HepG2 (cell line): ENCODE measurements around the gene CDT1. TPM values are rescaled to one million over a fixed set of nuclear protein-coding genes. Genes with fewer than 3 reads are reported as not detected.

Experiments
- ATAC-seq: fragments of 200-7000 bp; cut with Tn5 transposase; 3 replicates; pipeline ENCODE4 v1.9.1; 2020; ENCODE audit warnings: mild to moderate bottlenecking, moderate library complexity
- BruUV-seq: library from RNA; stranded (reverse); fragments of 400-500 nt; replicated peaks from 2 replicates; lab custom pipeline; 2021; lab: Mats Ljungman, UMichigan
- CTCF ChIA-PET: fragments of 300-600 bp; formaldehyde crosslinking; extraction: SDS; loops from one replicate; lab custom pipeline; 2021; ENCODE audit warnings: low total read pairs, inconsistent platforms, low intra/inter-chr PET ratio; lab: Yijun Ruan, JAX
- POLR2A ChIA-PET: fragments of 350-600 bp; sonication (Branson Sonifier 250); formaldehyde crosslinking; loops from one replicate; lab custom pipeline; 2020; ENCODE audit warnings: antibody characterized with exemption, inconsistent platforms; lab: Yijun Ruan, JAX
- DNase-seq: peaks from one replicate; pipeline ENCODE4 v3.0.0-alpha.2; 2015; ENCODE audit warnings: low spot score
- FAIRE-seq: peaks from 3 replicates; lab custom pipeline; 2011; peaks lifted over from hg19 to GRCh38; lab: Jason Lieb, UNC
- H2AFZ ChIP-seq: one replicate; pipeline ENCODE4 v1.6.1; 2011; ENCODE audit warnings: low read length, inconsistent platforms
- H3K27ac ChIP-seq: fragments of 300-600 bp; 3 replicates; pipeline ENCODE4 v1.8.0; 2011; ENCODE audit warnings: mixed run types, mild to moderate bottlenecking, mixed read lengths, low read length, inconsistent platforms; ENCODE audit not compliant: insufficient read depth; ENCODE audit errors: extremely low read length
- H3K27me3 ChIP-seq, 2 experiments: fragments of 200-600 bp in 1 of 2; 2 replicates in 1 of 2; 3 replicates in 1 of 2; pipeline versions ENCODE4 v1.6.0 to v1.8.0; 2011; ENCODE audit warnings: low read length in 2 of 2, mild to moderate bottlenecking in 2 of 2, moderate library complexity in 2 of 2, inconsistent platforms in 1 of 2; ENCODE audit not compliant: insufficient read depth in 2 of 2, control insufficient read depth in 1 of 2
- H3K36me3 ChIP-seq, 2 experiments: fragments of 200-600 bp in 1 of 2; replicated peaks in 1 of 2; 2 replicates in 1 of 2; 3 replicates in 1 of 2; pipeline versions ENCODE4 v1.5.1 to v1.8.0; 2011; ENCODE audit warnings: low read length in 2 of 2, inconsistent platforms in 1 of 2; ENCODE audit not compliant: insufficient read depth in 2 of 2, control insufficient read depth in 1 of 2
- H3K4me1 ChIP-seq: 2 replicates; pipeline ENCODE4 v1.5.1; 2012; ENCODE audit warnings: low read length, inconsistent platforms; ENCODE audit not compliant: insufficient read depth
- H3K4me2 ChIP-seq: 2 replicates; pipeline ENCODE4 v1.6.0; 2011; ENCODE audit warnings: low read depth, low read length, inconsistent platforms
- H3K4me3 ChIP-seq, 3 experiments: fragments of 200-600 bp in 1 of 3; sonication (generic), shearing (Covaris generic) in 1 of 3; replicated peaks in 1 of 3; 2 replicates each; pipeline ENCODE4 v1.5.1; 2011 to 2016; ENCODE audit warnings: low read length in 3 of 3, inconsistent platforms in 2 of 3, low read depth in 2 of 3, mild to moderate bottlenecking in 2 of 3, control low read depth in 1 of 3, mixed read lengths in 1 of 3; ENCODE audit not compliant: insufficient read depth in 1 of 3
- H3K79me2 ChIP-seq: one replicate; pipeline ENCODE4 v1.6.1; 2011; ENCODE audit warnings: low read length, inconsistent platforms; ENCODE audit not compliant: insufficient read depth
- H3K9ac ChIP-seq: 2 replicates; pipeline ENCODE4 v1.6.0; 2011; ENCODE audit warnings: mild to moderate bottlenecking, low read depth, low read length, inconsistent platforms; ENCODE audit not compliant: insufficient read depth
- H3K9me3 ChIP-seq: 2 replicates; pipeline ENCODE4 v1.5.1; 2012; ENCODE audit warnings: mild to moderate bottlenecking, low read length
- H4K20me1 ChIP-seq: 2 replicates; pipeline ENCODE4 v1.6.0; 2011; ENCODE audit warnings: inconsistent platforms, mild to moderate bottlenecking, low read length, moderate library complexity; ENCODE audit not compliant: insufficient read depth
- AKAP8 ChIP-seq: sonication (generic); formaldehyde crosslinking; IDR thresholded peaks from 2 replicates; pipeline ENCODE4 v1.5.1; 2020; ENCODE audit warnings: mild to moderate bottlenecking, missing genetic modification reagents
- ATRX ChIP-seq: sonication (generic); formaldehyde crosslinking; IDR thresholded peaks from 2 replicates; pipeline ENCODE4 v1.4.0; 2020; ENCODE audit warnings: missing genetic modification reagents, borderline replicate concordance
- CREB3 ChIP-seq: sonication (generic); formaldehyde crosslinking; IDR thresholded peaks from 2 replicates; pipeline ENCODE4 v1.5.0; 2020; ENCODE audit warnings: missing genetic modification reagents
- ETS1 ChIP-seq: sonication (generic); formaldehyde crosslinking; IDR thresholded peaks from 2 replicates; pipeline ENCODE4 v1.4.0; 2020; ENCODE audit warnings: missing genetic modification reagents
- FOXK1 ChIP-seq: sonication (generic); formaldehyde crosslinking; IDR thresholded peaks from 2 replicates; pipeline ENCODE4 v1.4.0; 2020; ENCODE audit warnings: low read depth, missing genetic modification reagents, borderline replicate concordance
- HDAC2 ChIP-seq: sonication (generic); formaldehyde crosslinking; IDR thresholded peaks from 2 replicates; pipeline ENCODE4 v1.4.0; 2020; ENCODE audit warnings: missing genetic modification reagents
- IKZF4 ChIP-seq: sonication (generic); formaldehyde crosslinking; IDR thresholded peaks from 2 replicates; pipeline ENCODE4 v1.5.1; 2020; ENCODE audit warnings: borderline replicate concordance, mild to moderate bottlenecking, low read depth, missing genetic modification reagents; ENCODE audit errors: not compliant biosample characterization
- MAZ ChIP-seq, 2 experiments: sonication (generic) in 1 of 2; formaldehyde crosslinking in 1 of 2; IDR thresholded peaks; 2 replicates each; pipeline versions ENCODE4 v1.5.0 to v1.6.1; 2012 to 2020; ENCODE audit warnings: low read depth in 2 of 2, mild to moderate bottlenecking in 2 of 2, borderline replicate concordance in 1 of 2, improper control_type of control experiment in 1 of 2, low read length in 1 of 2, missing genetic modification reagents in 1 of 2, moderate library complexity in 1 of 2
- NR3C1 ChIP-seq: sonication (generic); formaldehyde crosslinking; IDR thresholded peaks from 2 replicates; pipeline ENCODE4 v1.4.0; 2020; ENCODE audit warnings: missing genetic modification reagents
- RORA ChIP-seq: sonication (generic); formaldehyde crosslinking; IDR thresholded peaks from 2 replicates; pipeline ENCODE4 v1.5.0; 2020; ENCODE audit warnings: mild to moderate bottlenecking, missing genetic modification reagents, moderate library complexity
- SP140L ChIP-seq: sonication (generic); formaldehyde crosslinking; IDR thresholded peaks from 2 replicates; pipeline ENCODE4 v1.4.0; 2020; ENCODE audit warnings: missing genetic modification reagents, borderline replicate concordance
- TAF1 ChIP-seq: sonication (generic); formaldehyde crosslinking; IDR thresholded peaks from 2 replicates; pipeline ENCODE4 v1.4.0; 2020; ENCODE audit warnings: missing genetic modification reagents
- TSC22D2 ChIP-seq: sonication (generic); formaldehyde crosslinking; IDR thresholded peaks from 2 replicates; pipeline ENCODE4 v1.5.1; 2020; ENCODE audit warnings: missing genetic modification reagents, mild to moderate bottlenecking, borderline replicate concordance
- ZNF260 ChIP-seq: sonication (generic); formaldehyde crosslinking; IDR thresholded peaks from 2 replicates; pipeline ENCODE4 v1.4.0; 2020; ENCODE audit warnings: missing genetic modification reagents, low read depth, mild to moderate bottlenecking, borderline replicate concordance
- ZNF329 ChIP-seq: sonication (generic); formaldehyde crosslinking; IDR thresholded peaks from 2 replicates; pipeline ENCODE4 v1.9.0; 2021; ENCODE audit warnings: low read depth, mild to moderate bottlenecking, missing genetic modification reagents
- ZNF558 ChIP-seq: sonication (generic); formaldehyde crosslinking; IDR thresholded peaks from 2 replicates; pipeline ENCODE4 v1.9.0; 2022; ENCODE audit warnings: mild to moderate bottlenecking, missing genetic modification reagents, borderline replicate concordance
- WGBS: methylation state at CpG from one replicate; pipeline ENCODE4 v1.1.6; 2017; ENCODE audit warnings: low lambda C conversion rate; 5-methylcytosine and 5-hydroxymethylcytosine counted together
- in situ Hi-C: cut with HindIII; loops from 2 replicates; pipeline ENCODE4 v1.10.0; 2017; ENCODE audit warnings: low pct_unique_long_range_greater_than_20kb; ENCODE audit not compliant: extremely low pct_ligation_motif_present
- intact Hi-C: fragments of 100-400 bp; cut with micrococcal nuclease; formaldehyde crosslinking; loops from one replicate; pipeline ENCODE4 v1.10.0; 2022; ENCODE audit not compliant: unreplicated experiment
- polyA plus RNA-seq, 8 experiments: library from polyadenylated mRNA; depleted of rRNA in 3 of 8; stranded (reverse) in 7 of 8; unstranded in 1 of 8; fragments of >200 nt; fragmentation: Illumina TruSeq in 4 of 8; extraction: Trizol in 4 of 8; gene quantifications; 2 replicates each; pipeline versions ENCODE4 v1.2.1 to v1.2.3, GENCODE V29; 2011 to 2016; ENCODE audit warnings: low read depth in 4 of 8, missing spikeins in 1 of 8, mixed read lengths in 1 of 8; ENCODE audit not compliant: insufficient read depth in 1 of 8
- total RNA-seq, 5 experiments: library from RNA; depleted of rRNA; stranded (reverse); fragments of >200 nt; fragmentation: Illumina TruSeq; extraction: Trizol; gene quantifications; 2 replicates each; pipeline ENCODE4 v1.2.3, GENCODE V29; 2016; ENCODE audit warnings: low read depth in 1 of 5
- TF ChIP-seq, protein P1 (sequence below): sonication (generic); formaldehyde crosslinking; IDR thresholded peaks from 2 replicates; pipeline ENCODE4 v1.8.1; 2022; ENCODE audit warnings: low read depth, mild to moderate bottlenecking, missing genetic modification reagents

Gene CDT1
- total and polyA plus RNA-seq, 2 of the 13 experiments (the other 11 are each of a cell fraction or from before 2014, with no cell fraction given): 23.1 to 23.8 TPM

DNA sequence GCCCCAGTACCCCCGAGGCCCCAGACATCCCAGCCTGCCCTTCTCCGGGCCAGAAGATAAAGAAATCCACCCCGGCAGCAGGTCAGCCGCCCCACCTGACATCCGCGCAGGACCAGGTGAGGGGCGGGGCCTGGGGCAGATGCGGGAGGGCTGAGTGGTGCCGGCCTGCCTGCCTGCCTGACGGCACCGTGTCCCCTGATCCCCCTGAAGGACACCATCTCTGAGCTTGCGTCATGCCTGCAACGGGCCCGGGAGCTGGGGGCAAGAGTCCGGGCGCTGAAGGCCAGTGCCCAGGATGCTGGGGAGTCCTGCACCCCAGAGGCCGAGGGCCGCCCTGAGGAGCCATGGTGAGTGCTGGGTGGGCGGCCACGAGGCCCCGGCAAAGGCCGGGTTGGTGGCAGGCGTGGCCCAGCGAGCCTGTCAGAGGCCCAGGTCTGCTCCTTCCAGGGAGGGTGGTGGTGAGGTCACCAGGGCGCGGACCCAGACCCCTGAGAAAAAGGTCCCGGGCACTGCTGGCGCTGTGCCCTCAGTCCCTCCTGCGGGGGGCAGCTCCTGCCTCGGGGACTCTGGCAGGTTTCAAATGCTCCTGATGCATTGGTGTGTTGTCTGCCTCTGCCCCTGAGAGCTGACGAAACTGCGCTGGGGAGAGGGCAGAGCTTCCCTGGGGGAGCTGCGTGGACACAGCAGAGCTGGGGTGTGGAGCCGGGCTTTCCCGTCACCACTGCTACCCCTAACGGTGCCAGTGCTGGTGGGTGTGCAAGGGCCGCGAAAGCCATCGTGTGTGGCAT lies 1.2 kb downstream of the CDT1 start (continued):
- TF ChIP-seq ETS1 (CRISPR knock-in tag) (no peak), NR3C1 (CRISPR knock-in tag) (no peak), FOXK1 (CRISPR knock-in tag) (no peak), ZNF558 (CRISPR knock-in tag) (no peak), ATRX (CRISPR knock-in tag) (no peak), CREB3 (no peak)

- H3K9ac ChIP-seq: 0 out of 2 replicates have a peak overlapping the region, but pooled peaks have one; percentile 77
- H3K27me3 ChIP-seq: no peaks in the 10 kb centered on the region
- H4K20me1 ChIP-seq: peaks cover 5% of the 10 kb centered on the region; the same call in 1 of the 2 replicates
- intact Hi-C loops (no loop called here), in situ Hi-C loops (no loop called here)
- 96% methylated on average over 16 of the region's 22 CpGs for WGBS
- ChIA-PET CTCF (no interaction called here), POLR2A (interaction anchor here (1.2 to 2.2 kb wide), 3 partner anchors 12 to 45 kb away, joined by 4 to 6 read pairs (median 5); no protein-coding TSS in a partner anchor)
- peaks cover 36% of the 10 kb centered on the region for H3K4me1 ChIP-seq
- FAIRE-seq (no peak), ATAC-seq (no peak), DNase-seq (no peak)
- H3K27ac ChIP-seq: peak overlapping the region; percentile 71
- no peak overlapping the region for H2AFZ ChIP-seq
- peak overlapping the region in 2 of 3 experiments; percentile 73 to 88; a peak in 3 of 6 replicates for H3K4me3 ChIP-seq
- peaks cover 15 to 43% of the 10 kb centered on the region in 2 experiments for H3K36me3 ChIP-seq
- no TSS peak for BruUV-seq
- peaks cover 24% of the 10 kb centered on the region for H3K79me2 ChIP-seq
- no peaks in the 10 kb centered on the region for H3K9me3 ChIP-seq
- peak overlapping the region; percentile 99 for H3K4me2 ChIP-seq
- TF ChIP-seq RORA (CRISPR knock-in tag): no peak
- no peak for TF ChIP-seq TAF1 (CRISPR knock-in tag)
- no peak for TF ChIP-seq ZNF329 (CRISPR knock-in tag)
- TF ChIP-seq HDAC2: no peak
- no peak for TF ChIP-seq TSC22D2
- no peak for TF ChIP-seq IKZF4 (CRISPR knock-in tag)
- TF ChIP-seq, protein P1, sequence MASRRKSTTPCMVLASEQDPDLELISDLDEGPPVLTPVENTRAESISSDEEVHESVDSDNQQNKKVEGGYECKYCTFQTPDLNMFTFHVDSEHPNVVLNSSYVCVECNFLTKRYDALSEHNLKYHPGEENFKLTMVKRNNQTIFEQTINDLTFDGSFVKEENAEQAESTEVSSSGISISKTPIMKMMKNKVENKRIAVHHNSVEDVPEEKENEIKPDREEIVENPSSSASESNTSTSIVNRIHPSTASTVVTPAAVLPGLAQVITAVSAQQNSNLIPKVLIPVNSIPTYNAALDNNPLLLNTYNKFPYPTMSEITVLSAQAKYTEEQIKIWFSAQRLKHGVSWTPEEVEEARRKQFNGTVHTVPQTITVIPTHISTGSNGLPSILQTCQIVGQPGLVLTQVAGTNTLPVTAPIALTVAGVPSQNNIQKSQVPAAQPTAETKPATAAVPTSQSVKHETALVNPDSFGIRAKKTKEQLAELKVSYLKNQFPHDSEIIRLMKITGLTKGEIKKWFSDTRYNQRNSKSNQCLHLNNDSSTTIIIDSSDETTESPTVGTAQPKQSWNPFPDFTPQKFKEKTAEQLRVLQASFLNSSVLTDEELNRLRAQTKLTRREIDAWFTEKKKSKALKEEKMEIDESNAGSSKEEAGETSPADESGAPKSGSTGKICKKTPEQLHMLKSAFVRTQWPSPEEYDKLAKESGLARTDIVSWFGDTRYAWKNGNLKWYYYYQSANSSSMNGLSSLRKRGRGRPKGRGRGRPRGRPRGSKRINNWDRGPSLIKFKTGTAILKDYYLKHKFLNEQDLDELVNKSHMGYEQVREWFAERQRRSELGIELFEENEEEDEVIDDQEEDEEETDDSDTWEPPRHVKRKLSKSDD: no peak
- TF ChIP-seq SP140L: no peak
- 0 out of 2 replicates have a peak, but pooled peaks have one; percentile 14 for TF ChIP-seq AKAP8 (CRISPR knock-in tag)
- TF ChIP-seq MAZ (IDR thresholded peaks at IDR 0.05; ENCODE audit: borderline replicate concordance, low read depth, low read length): no peak
- TF ChIP-seq MAZ (CRISPR knock-in tag; IDR thresholded peaks at IDR 0.05; ENCODE audit: low read depth): 0 out of 2 replicates have a peak, but pooled peaks have one; percentile 11
- TF ChIP-seq ZNF260 (CRISPR knock-in tag): no peak
Measured at GRCh38 chr16:88805340-88805715, 1.7 kb downstream of the CDT1 start.
